GM21515 (cell line): ENCODE data around the gene ZNF506.
"Not testable (repeated sequence)": the region's sequence is repeated elsewhere in the genome, so short reads cannot be mapped to it uniquely, and the experiment has no call there.

ENCODE experiments used
- ATAC-seq: cut with Tn5 transposase; IDR thresholded peaks from one replicate; pipeline ENCODE4 v1.9.1; 2021; ENCODE audit not compliant: unreplicated experiment

The ZNF506 gene

DNA sequence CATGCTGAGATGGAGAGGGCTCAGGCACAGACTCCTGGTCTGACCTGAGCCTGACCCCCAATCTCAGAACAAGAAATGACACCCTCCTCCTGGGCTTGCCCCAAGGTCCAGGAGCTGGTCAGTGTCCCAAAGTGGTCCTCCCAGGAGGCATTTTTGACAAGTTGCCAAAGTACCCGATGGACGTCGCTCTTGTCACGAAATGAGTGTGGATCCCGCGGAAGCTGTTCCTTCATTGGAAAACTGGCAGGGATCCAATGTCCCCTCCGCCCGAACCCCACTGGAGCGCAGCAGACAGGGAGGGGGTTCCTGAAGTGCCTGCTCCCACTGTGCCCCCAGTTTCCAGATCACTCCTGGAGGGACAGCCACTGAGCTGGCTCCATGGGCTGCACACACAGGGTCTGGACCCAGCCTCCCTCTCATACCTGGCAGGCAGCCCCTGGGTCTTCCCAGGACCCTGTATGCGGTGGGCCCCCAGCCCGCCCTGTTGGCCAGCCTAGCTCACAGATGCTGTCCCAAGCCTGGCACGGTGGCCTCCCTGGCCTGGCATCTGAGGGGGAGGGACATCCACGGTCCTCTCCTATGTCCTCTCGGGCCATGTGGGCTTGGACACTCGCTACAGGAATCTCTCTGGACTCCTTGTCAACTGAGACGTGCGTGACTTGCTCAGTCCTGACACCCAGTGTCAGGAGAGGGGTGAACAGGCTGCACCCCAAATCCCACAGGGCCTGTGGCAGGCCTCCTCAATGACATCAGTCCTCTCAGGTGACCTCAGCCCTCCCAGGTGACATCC lies 75.9 kb downstream of the ZNF506 start:
- ATAC-seq = no peak

DNA sequence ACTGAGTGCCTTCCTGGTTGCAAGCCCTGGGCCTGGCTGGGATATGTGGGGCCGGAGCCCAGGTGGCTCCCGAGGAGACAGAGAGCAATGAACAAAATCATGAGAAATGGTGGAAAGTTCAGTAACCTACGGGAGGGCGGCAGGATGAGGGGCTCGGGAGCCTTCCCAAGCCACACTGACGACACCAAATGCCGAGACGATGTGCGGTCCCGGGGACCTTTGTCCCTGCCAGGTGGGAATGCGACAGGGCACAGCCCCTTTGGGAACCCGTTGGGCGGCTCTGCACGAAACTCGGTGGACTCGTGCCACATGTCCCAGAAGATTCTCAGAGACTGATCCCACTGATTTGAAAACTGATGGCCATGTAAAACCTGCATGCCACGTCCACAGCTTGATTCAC lies 76.9 kb downstream of the ZNF506 start:
- ATAC-seq = no peak

DNA sequence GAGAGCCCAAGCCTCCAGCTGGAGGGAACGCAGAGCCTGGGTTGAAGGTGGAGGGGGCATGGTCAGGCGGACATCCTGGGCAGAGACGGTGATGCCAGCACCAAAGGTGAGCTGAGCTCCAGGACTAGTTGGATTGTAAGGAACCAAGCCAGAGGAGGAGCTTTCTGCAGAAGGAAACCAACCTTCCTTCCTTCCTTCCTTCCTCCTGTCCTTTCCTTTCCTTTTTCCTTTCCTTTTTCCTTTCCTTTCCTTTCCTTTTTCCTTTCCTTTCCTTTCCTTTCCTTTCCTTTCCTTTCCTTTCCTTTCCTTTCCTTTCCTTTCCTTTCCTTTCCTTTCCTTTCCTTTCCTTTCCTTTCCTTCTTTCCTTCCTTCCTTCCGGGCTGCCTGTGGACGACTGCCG lies 77.6 kb downstream of the ZNF506 start:
- not testable (repeated sequence) for ATAC-seq

DNA sequence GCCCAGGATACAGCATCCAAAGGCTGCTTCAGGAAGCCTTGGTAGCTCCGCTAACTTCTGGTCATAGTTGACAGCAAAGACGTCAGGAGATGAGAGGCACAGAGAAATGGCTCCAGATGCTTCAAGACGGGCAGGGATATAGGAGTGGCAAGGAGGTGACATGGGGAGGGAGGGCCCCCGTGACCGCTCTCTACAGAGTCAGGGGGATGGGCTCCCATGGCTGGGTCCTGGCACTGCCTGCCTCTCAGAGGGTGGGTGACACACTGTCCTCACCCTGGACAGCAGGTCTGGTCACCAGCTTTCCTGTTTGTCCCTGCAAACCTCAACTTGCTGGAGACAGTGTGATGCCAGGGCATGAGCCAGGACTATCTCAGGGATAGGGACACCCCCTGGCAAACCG lies 78.4 kb downstream of the ZNF506 start:
- no peak for ATAC-seq

DNA sequence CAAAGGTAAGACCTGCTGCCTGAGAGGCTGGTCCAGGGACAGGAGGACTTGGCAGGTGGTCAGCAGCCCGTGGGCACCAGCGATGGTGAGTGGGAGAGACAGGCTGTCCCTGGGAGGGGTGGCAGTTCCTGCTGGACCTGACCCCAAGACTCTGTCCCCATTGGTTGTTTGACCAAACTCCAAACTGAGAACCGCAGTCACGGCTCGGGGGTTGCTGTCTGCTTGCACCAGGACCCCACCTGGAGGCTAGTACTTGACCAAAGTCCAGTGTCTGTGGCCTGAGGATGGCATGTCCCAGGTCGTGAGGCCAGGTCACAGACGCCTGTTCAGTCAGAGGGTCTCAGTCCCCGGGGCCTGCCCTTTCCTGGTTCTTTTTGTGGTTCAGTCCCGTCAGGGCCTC lies 78.8 kb downstream of the ZNF506 start:
- ATAC-seq = no peak
